ENCODE measurements around the gene SH2D3C.

Gene SH2D3C

DNA sequence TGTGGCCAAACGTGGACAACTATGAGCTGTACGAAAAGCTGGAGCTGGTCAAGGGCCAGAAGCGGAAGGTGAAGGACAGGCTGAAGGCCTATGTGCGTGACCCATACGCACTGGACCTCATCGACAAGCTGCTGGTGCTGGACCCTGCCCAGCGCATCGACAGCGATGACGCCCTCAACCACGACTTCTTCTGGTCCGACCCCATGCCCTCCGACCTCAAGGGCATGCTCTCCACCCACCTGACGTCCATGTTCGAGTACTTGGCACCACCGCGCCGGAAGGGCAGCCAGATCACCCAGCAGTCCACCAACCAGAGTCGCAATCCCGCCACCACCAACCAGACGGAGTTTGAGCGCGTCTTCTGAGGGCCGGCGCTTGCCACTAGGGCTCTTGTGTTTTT, 10.7 kb upstream of the SH2D3C start:
- intact Hi-C loops (cut with DNase I; ENCODE audit: low total_unique reads): loop anchor here (5.0 kb wide), 1 partner anchor 83 kb away; no protein-coding TSS in a partner anchor
- Histone ChIP-seq H3K9me3 (no peaks in the 10 kb centered on the region), H3K4me1 (peaks cover 0 to 28% (median 20%) of the 10 kb centered on the region in 4 donors), H3K27me3 (no peaks in the 10 kb centered on the region), H3K4me3 (no peak overlapping the region), H3K27ac (no peak overlapping the region), H3K36me3 (peaks cover 51 to 66% (median 60%) of the 10 kb centered on the region in 3 donors)
- DNase-seq: no peak
- TF ChIP-seq, protein P1, sequence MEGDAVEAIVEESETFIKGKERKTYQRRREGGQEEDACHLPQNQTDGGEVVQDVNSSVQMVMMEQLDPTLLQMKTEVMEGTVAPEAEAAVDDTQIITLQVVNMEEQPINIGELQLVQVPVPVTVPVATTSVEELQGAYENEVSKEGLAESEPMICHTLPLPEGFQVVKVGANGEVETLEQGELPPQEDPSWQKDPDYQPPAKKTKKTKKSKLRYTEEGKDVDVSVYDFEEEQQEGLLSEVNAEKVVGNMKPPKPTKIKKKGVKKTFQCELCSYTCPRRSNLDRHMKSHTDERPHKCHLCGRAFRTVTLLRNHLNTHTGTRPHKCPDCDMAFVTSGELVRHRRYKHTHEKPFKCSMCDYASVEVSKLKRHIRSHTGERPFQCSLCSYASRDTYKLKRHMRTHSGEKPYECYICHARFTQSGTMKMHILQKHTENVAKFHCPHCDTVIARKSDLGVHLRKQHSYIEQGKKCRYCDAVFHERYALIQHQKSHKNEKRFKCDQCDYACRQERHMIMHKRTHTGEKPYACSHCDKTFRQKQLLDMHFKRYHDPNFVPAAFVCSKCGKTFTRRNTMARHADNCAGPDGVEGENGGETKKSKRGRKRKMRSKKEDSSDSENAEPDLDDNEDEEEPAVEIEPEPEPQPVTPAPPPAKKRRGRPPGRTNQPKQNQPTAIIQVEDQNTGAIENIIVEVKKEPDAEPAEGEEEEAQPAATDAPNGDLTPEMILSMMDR (IDR thresholded peaks at IDR 0.05): no peak

DNA sequence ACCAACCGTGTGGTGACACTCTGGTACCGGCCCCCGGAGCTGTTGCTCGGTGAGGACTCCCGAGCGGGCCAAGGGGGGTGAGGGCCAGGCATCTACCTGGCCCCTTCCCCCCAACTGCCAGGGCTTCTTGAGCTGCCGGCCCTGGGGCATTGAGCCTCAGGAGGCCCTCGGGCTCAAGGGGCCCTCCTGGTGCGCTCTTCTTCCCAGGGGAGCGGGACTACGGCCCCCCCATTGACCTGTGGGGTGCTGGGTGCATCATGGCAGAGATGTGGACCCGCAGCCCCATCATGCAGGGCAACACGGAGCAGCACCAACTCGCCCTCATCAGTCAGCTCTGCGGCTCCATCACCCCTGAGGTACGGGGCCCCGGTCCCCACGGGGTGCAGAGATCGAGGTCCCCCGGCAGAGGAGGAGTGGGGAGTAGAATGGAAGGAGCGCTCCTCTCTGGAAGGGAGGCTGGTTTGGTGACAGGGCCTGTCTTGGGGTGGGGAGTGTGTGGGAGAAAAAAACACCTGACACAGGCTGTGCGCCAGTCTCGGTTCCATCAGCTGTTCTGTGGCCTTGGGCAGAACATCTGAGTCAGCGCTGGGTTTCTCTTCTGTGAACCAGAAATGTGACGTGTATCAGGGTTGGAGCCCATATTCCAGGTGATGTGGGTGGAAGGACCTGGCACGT, 10.0 kb upstream of the SH2D3C start:
- intact Hi-C loops (cut with DNase I; ENCODE audit: low total_unique reads): loop anchor here (5.0 kb wide), 1 partner anchor 84 kb away; no protein-coding TSS in a partner anchor
- no peaks in the 10 kb centered on the region for H3K27me3 ChIP-seq
- TF ChIP-seq, protein P1 (IDR thresholded peaks at IDR 0.05): no peak
- H3K4me1 ChIP-seq: peaks cover 0 to 30% (median 20%) of the 10 kb centered on the region in 4 donors
- H3K36me3 ChIP-seq: peaks cover 51 to 61% (median 60%) of the 10 kb centered on the region in 3 donors
- H3K9me3 ChIP-seq: no peaks in the 10 kb centered on the region
- no peak overlapping the region for H3K4me3 ChIP-seq
- H3K27ac ChIP-seq: no peak overlapping the region
- no peak for DNase-seq

DNA sequence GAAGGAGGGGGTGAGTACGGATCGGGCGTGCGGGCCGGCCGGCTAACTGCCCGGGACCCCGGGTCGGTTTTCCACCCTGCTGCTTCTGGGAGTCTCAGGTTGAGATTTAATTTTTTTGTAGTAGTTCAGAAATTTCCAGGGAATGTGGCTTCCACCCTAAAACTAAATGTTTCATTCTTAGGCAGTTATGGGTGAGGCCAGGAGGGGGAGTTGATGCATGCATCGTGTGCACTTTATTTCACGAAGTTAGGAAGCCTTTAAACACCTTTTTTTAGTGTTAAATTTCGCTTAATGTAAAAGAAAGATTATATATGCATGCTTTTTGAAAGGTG, 8.3 kb upstream of the SH2D3C start:
- Histone ChIP-seq H3K4me1 (peaks cover 0 to 30% (median 20%) of the 10 kb centered on the region in 4 donors), H3K4me3 (peak overlapping the region; percentile 72 to 85), H3K27me3 (no peaks in the 10 kb centered on the region), H3K9me3 (no peaks in the 10 kb centered on the region), H3K27ac (peak overlapping the region; percentile 82 to 91), H3K36me3 (peaks cover 48 to 50% (median 49%) of the 10 kb centered on the region in 3 donors)
- DNase-seq: no peak
- intact Hi-C loops (cut with DNase I; ENCODE audit: low total_unique reads): loop anchor here (2.0 to 5.0 kb wide), 2 partner anchors 86 to 132 kb away; no protein-coding TSS in a partner anchor
- TF ChIP-seq, protein P1 (IDR thresholded peaks at IDR 0.05): peak; percentile 20 to 26

DNA sequence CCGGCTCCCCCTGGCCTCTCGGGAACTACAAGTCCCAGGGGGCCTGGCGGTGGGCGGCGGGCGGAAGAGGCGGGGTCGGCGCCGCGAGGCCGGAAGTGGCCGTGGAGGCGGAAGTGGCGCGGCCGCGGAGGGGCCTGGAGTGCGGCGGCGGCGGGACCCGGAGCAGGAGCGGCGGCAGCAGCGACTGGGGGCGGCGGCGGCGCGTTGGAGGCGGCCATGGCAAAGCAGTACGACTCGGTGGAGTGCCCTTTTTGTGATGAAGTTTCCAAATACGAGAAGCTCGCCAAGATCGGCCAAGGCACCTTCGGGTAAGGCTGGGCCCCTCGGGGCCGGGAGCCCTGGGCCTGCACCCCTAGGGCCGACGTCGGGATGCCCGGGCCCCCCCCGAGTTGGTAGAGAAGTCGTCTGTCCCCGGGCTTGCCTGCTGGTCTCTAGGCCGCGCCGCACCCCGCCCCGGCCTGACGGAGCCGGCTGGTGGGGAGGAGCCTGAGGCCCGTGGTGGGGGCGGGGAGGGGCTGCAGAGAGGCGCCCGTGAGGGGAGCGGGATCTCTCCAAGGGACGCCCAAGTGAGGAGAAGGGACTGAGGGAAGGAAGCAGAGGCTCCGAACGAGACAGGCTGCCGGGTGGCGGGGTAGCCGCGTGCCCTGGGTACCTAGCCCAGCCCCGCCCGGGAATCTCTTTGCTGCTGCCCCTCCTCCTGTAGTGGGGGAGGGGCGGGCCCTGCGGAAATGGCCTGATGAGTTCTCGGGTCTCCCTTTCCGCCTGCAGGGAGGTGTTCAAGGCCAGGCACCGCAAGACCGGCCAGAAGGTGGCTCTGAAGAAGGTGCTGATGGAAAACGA, 7.7 kb upstream of the SH2D3C start, which contains the start of gene CDK9:
Gene CDK9, plus strand, starts transcription at position 102 of the 840 bp plus-strand sequence. Its CDS starts 115 bp downstream, at position 217.
- peak within 1 kb of the TSS; percentile 72 to 85 for H3K4me3 ChIP-seq
- H3K9me3 ChIP-seq: no peaks in the 10 kb centered on the region
- peak within 1 kb of the TSS; percentile 82 to 91 for H3K27ac ChIP-seq
- no peaks in the 10 kb centered on the region for H3K27me3 ChIP-seq
- H3K36me3 ChIP-seq: peaks cover 43 to 44% (median 43%) of the 10 kb centered on the region in 3 donors
- intact Hi-C loops (cut with DNase I; ENCODE audit: low total_unique reads): loop anchor here (2.0 to 5.0 kb wide), 3 partner anchors 51 to 133 kb away; partner anchors contain the start of gene TOR2A
- peaks cover 0 to 30% (median 20%) of the 10 kb centered on the region in 4 donors for H3K4me1 ChIP-seq
- TF ChIP-seq, protein P1 (IDR thresholded peaks at IDR 0.05): no peak
- DNase-seq: peak; percentile 89 to 94

DNA sequence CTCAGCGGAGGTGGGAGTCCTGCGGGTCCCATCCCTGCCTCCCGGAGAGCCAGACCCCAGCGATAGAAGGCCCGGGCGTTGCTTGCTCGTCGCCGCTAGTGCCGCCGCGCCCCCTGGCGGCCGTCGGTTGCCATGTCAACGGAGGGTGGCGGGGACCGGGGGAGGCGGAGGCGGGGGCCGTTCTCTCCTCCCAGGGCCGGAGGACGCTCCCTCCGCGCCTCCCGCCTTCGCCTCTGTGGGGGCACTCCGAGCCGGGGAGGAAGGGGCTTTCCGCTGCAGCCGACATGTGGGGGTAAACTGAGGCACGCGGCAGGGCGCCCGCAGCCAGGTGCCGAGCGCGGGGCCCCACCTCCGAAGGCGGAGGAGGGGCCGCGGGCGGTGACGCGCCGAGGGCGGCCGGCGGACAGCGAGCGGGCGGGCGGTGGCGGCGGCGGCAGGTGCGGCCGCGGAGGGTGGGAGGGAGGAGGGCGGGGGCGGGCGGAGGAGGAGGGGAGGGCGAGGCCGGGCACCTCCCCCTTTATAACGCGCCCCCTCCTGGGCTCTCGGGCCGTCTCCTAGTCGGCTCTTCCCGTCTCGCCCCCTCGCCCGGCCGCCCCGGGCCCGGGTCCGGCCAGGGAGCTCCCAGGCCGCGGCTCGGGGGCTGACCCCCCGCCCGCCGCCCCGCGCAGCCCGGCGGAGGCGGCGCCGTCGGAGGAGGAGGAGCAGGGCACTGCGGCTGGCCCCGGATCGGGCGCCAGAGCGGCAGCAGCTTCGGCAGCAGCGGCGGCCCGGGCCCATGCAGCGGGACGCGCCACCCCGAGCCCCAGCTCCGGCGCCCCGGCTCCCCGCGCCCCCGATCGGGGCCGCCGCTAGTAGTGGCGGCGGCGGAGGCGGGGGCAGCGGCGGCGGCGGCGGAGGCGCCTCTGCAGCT, 6.8 kb upstream of the SH2D3C start:
- TF ChIP-seq, protein P1 (IDR thresholded peaks at IDR 0.05): peak; percentile 88 to 96
- H3K36me3 ChIP-seq: peaks cover 34 to 36% (median 34%) of the 10 kb centered on the region in 3 donors
- intact Hi-C loops (cut with DNase I; ENCODE audit: low total_unique reads): loop anchor here (2.0 to 5.0 kb wide), 2 partner anchors 50 to 87 kb away; partner anchors contain the start of gene TOR2A
- H3K4me1 ChIP-seq: peaks cover 0 to 30% (median 20%) of the 10 kb centered on the region in 4 donors
- peak overlapping the region; percentile 72 to 85 for H3K4me3 ChIP-seq
- no peaks in the 10 kb centered on the region for H3K9me3 ChIP-seq
- no peaks in the 10 kb centered on the region for H3K27me3 ChIP-seq
- peak; percentile 81 to 93 for DNase-seq
- peak overlapping the region; percentile 82 to 91 for H3K27ac ChIP-seq
